ENCODE data around the gene ZFYVE27.

ZFYVE27 gene

GRCh38 chr10:97770255-97770654 lies 33.3 kb downstream of the ZFYVE27 start:
- DNase-seq (ENCODE audit: low spot score), result no peak

- peak; percentile 42 for DNase-seq (ENCODE audit: low spot score)
Measured at GRCh38 chr10:97771055-97771891, 34.3 kb downstream of the ZFYVE27 start.

GRCh38 chr10:97771913-97772823 lies 35.2 kb downstream of the ZFYVE27 start, which contains the start of gene SFRP5:
SFRP5 (minus strand) TSS chr10:97771999; CDS start chr10:97771833, 166 bp downstream.
- DNase-seq (ENCODE audit: low spot score), result no peak

- no peak for DNase-seq (ENCODE audit: low spot score)
Measured at GRCh38 chr10:97773096-97773495, 36.2 kb downstream of the ZFYVE27 start.

- DNase-seq (ENCODE audit: low spot score), result peak; percentile 66
Measured at GRCh38 chr10:97774811-97775294, 37.9 kb downstream of the ZFYVE27 start.

GRCh38 chr10:97777143-97777542 lies 40.2 kb downstream of the ZFYVE27 start:
- DNase-seq (ENCODE audit: low spot score), result no peak

- DNase-seq (ENCODE audit: low spot score), result no peak
Measured at GRCh38 chr10:97778452-97779302, 41.7 kb downstream of the ZFYVE27 start.

- DNase-seq (ENCODE audit: low spot score), result no peak
Measured at GRCh38 chr10:97779492-97779891, 42.6 kb downstream of the ZFYVE27 start.

- no peak for DNase-seq (ENCODE audit: low spot score)
Measured at GRCh38 chr10:97779975-97780374, 43.0 kb downstream of the ZFYVE27 start.

- no peak for DNase-seq (ENCODE audit: low spot score)
Measured at GRCh38 chr10:97780841-97781617, 44.1 kb downstream of the ZFYVE27 start.

GRCh38 chr10:97781618-97782331 lies 44.8 kb downstream of the ZFYVE27 start:
- DNase-seq (ENCODE audit: low spot score), result no peak

- no peak for DNase-seq (ENCODE audit: low spot score)
Measured at GRCh38 chr10:97782455-97783228, 45.7 kb downstream of the ZFYVE27 start.

- DNase-seq (ENCODE audit: low spot score), result no peak
Measured at GRCh38 chr10:97784200-97784810, 47.4 kb downstream of the ZFYVE27 start.

GRCh38 chr10:97785231-97785630 lies 48.3 kb downstream of the ZFYVE27 start:
- no peak for DNase-seq (ENCODE audit: low spot score)

- no peak for DNase-seq (ENCODE audit: low spot score)
Measured at GRCh38 chr10:97785731-97786130, 48.8 kb downstream of the ZFYVE27 start.

GRCh38 chr10:97788552-97789442 lies 51.9 kb downstream of the ZFYVE27 start:
- peak; percentile 51 for DNase-seq (ENCODE audit: low spot score)

- DNase-seq (ENCODE audit: low spot score), result no peak
Measured at GRCh38 chr10:97789770-97790397, 53.0 kb downstream of the ZFYVE27 start.

All from HuH-7 (cell line).